SK-N-SH (cell line): ENCODE data around the gene MST1. TPM values are rescaled to one million over a fixed set of nuclear protein-coding genes. Genes with fewer than 3 reads are reported as not detected.

Source experiments
- CTCF ChIA-PET: fragments of 300-600, 350-600 bp; formaldehyde crosslinking; extraction: SDS; loops from one replicate; lab custom pipeline; 2021; lab: Yijun Ruan, JAX
- POLR2A ChIA-PET: fragments of 350-600 bp; sonication (Branson Sonifier 250); formaldehyde crosslinking; extraction: SDS; loops from one replicate; lab custom pipeline; 2020; ENCODE audit warnings: antibody characterized with exemption, inconsistent platforms; lab: Yijun Ruan, JAX
- DNase-seq: peaks from one replicate; pipeline ENCODE4 v3.0.0; 2012
- H2AFZ ChIP-seq: fragments of 200-600 bp; sonication (generic); 2 replicates; pipeline ENCODE4 v1.8.1; 2016; ENCODE audit warnings: antibody characterized with exemption, mild to moderate bottlenecking, low read depth
- H3F3A ChIP-seq: fragments of 200-600 bp; sonication (generic); replicated peaks from 2 replicates; pipeline ENCODE3; 2016; ENCODE audit warnings: antibody characterized with exemption, mild to moderate bottlenecking; ENCODE audit not compliant: insufficient read depth
- H3K27ac ChIP-seq, 2 experiments: fragments of 200-500 bp in 1 of 2; fragments of 200-600 bp in 1 of 2; sonication (Bioruptor generic) in 1 of 2; sonication (generic), shearing (Covaris generic) in 1 of 2; 2 replicates each; pipeline versions ENCODE4 v1.5.1 to v1.6.1; 2014 to 2016; ENCODE audit warnings: low read depth in 2 of 2, inconsistent platforms in 1 of 2, low read length in 1 of 2, mild to moderate bottlenecking in 1 of 2, mixed read lengths in 1 of 2
- H3K27me3 ChIP-seq: fragments of 200-600 bp; sonication (generic), shearing (Covaris generic); 2 replicates; pipeline ENCODE4 v1.6.1; 2016; ENCODE audit warnings: mixed run types; ENCODE audit not compliant: insufficient read depth
- H3K36me3 ChIP-seq, 2 experiments: fragments of 200-500 bp in 1 of 2; fragments of 200-600 bp in 1 of 2; sonication (Bioruptor generic) in 1 of 2; sonication (generic) in 1 of 2; replicated peaks in 1 of 2; 2 replicates each; pipeline versions ENCODE3 to v1.5.1; 2014 to 2016; ENCODE audit warnings: low read length in 1 of 2, mild to moderate bottlenecking in 1 of 2; ENCODE audit not compliant: insufficient read depth in 2 of 2, control insufficient read depth in 1 of 2
- H3K4me1 ChIP-seq, 2 experiments: fragments of 200-500 bp in 1 of 2; fragments of 200-600 bp in 1 of 2; sonication (Bioruptor generic) in 1 of 2; sonication (generic), shearing (Covaris generic) in 1 of 2; 2 replicates each; pipeline versions ENCODE4 v1.5.1 to v1.6.1; 2014 to 2016; ENCODE audit warnings: low read depth in 1 of 2, low read length in 1 of 2, mixed run types in 1 of 2; ENCODE audit not compliant: insufficient read depth in 2 of 2, control insufficient read depth in 1 of 2
- H3K4me2 ChIP-seq: fragments of 200-600 bp; sonication (generic), shearing (Covaris generic); 2 replicates; pipeline ENCODE4 v1.6.1; 2017; ENCODE audit warnings: mixed run types
- H3K4me3 ChIP-seq, 2 experiments: fragments of 200-500 bp in 1 of 2; fragments of 200-600 bp in 1 of 2; sonication (Bioruptor generic) in 1 of 2; sonication (generic), shearing (Covaris generic) in 1 of 2; 2 replicates each; pipeline versions ENCODE4 v1.5.1 to v1.8.1; 2014 to 2016; ENCODE audit warnings: low read depth in 2 of 2, inconsistent platforms in 1 of 2, low read length in 1 of 2, mild to moderate bottlenecking in 1 of 2, mixed read lengths in 1 of 2, moderate library complexity in 1 of 2
- H3K79me2 ChIP-seq: fragments of 200-600 bp; sonication (generic); 2 replicates; pipeline ENCODE4 v1.8.1; 2017; ENCODE audit warnings: mild to moderate bottlenecking; ENCODE audit not compliant: insufficient read depth
- H3K9ac ChIP-seq: fragments of 200-600 bp; sonication (generic); 2 replicates; pipeline ENCODE4 v1.6.1; 2017; ENCODE audit warnings: mixed run types
- H3K9me2 ChIP-seq: fragments of 200-600 bp; sonication (generic); 2 replicates; pipeline ENCODE4 v1.6.1; 2017; ENCODE audit warnings: mixed run types
- H3K9me3 ChIP-seq: fragments of 200-600 bp; sonication (generic); 2 replicates; pipeline ENCODE4 v1.6.1; 2017; ENCODE audit warnings: mixed run types, mild to moderate bottlenecking, moderate library complexity
- H4K20me1 ChIP-seq: fragments of 200-600 bp; sonication (generic); 2 replicates; pipeline ENCODE4 v1.6.1; 2017; ENCODE audit warnings: mild to moderate bottlenecking, mixed run types; ENCODE audit not compliant: insufficient read depth
- CHD2 ChIP-seq: fragments of 150-350 bp; IDR thresholded peaks from 2 replicates; pipeline ENCODE4 v1.6.1; 2018; ENCODE audit warnings: low read length; ENCODE audit not compliant: partially characterized antibody
- EP300 ChIP-seq, 2 experiments: IDR thresholded peaks; 2 replicates each; pipeline versions ENCODE4 v1.4.0 to v1.6.1; 2012; ENCODE audit warnings: borderline replicate concordance in 1 of 2, low read depth in 1 of 2, low read length in 1 of 2
- GATA2 ChIP-seq: sonication (generic); formaldehyde crosslinking; IDR thresholded peaks from 2 replicates; pipeline ENCODE4 v1.5.0; 2020; ENCODE audit warnings: mild to moderate bottlenecking, missing genetic modification reagents
- JUND ChIP-seq: IDR thresholded peaks from 2 replicates; pipeline ENCODE4 v1.4.0; 2012
- MAX ChIP-seq: IDR thresholded peaks from 2 replicates; pipeline ENCODE4 v1.4.0; 2012; ENCODE audit warnings: low read depth
- MXI1 ChIP-seq: IDR thresholded peaks from 2 replicates; pipeline ENCODE4 v1.6.1; 2012; ENCODE audit warnings: mild to moderate bottlenecking, low read depth, low read length, improper control_type of control experiment
- SIN3A ChIP-seq: IDR thresholded peaks from 2 replicates; pipeline ENCODE4 v1.6.1; 2012; ENCODE audit warnings: low read depth, mild to moderate bottlenecking, low read length, moderate library complexity, borderline replicate concordance
- SMC3 ChIP-seq: IDR thresholded peaks from 2 replicates; pipeline ENCODE4 v1.6.1; 2012; ENCODE audit warnings: low read depth, low read length, improper control_type of control experiment
- TAF1 ChIP-seq: IDR thresholded peaks from 2 replicates; pipeline ENCODE4 v1.6.1; 2012; ENCODE audit warnings: low read depth, mild to moderate bottlenecking, low read length, moderate library complexity, borderline replicate concordance
- USF2 ChIP-seq: fragments of 150-350 bp; IDR thresholded peaks from 2 replicates; pipeline ENCODE4 v1.6.1; 2017; ENCODE audit warnings: antibody characterized with exemption, low read length, low read depth, borderline replicate concordance
- YY1 ChIP-seq: IDR thresholded peaks from 2 replicates; pipeline ENCODE4 v1.4.0; 2012; ENCODE audit warnings: low read depth, mild to moderate bottlenecking
- ZBTB33 ChIP-seq: IDR thresholded peaks from 2 replicates; pipeline ENCODE4 v1.4.0; 2012; ENCODE audit warnings: low read depth, borderline replicate concordance
- WGBS: methylation state at CpG from one replicate; pipeline ENCODE4 v1.1.6; 2017; ENCODE audit warnings: low lambda C conversion rate; 5-methylcytosine and 5-hydroxymethylcytosine counted together
- polyA plus RNA-seq, 3 experiments: library from polyadenylated mRNA; depleted of rRNA; stranded (reverse); fragments of >200 nt; gene quantifications; 2 replicates each; pipeline ENCODE4 v1.2.3, GENCODE V29; 2012
- TF ChIP-seq, protein P1 (sequence below): fragments of 200-600 bp; sonication (generic); IDR thresholded peaks from 2 replicates; pipeline ENCODE4 v1.6.1; 2017; ENCODE audit warnings: antibody characterized with exemption, mild to moderate bottlenecking, moderate library complexity
- TF ChIP-seq, protein P2 (sequence below): IDR thresholded peaks from 2 replicates; pipeline ENCODE4 v1.4.0; 2012; ENCODE audit warnings: low read depth, borderline replicate concordance

The MST1 gene
- polyA plus RNA-seq, 1 of the 3 experiments (the other 2 are of a cell fraction) = 35.1 TPM

- no peaks in the 10 kb centered on the region for H3K27me3 ChIP-seq
- H3K4me3 ChIP-seq = no peak overlapping the region
- peaks cover 9% of the 10 kb centered on the region for H3F3A ChIP-seq
- H3K9me3 ChIP-seq = no peaks in the 10 kb centered on the region
- no peaks in the 10 kb centered on the region for H4K20me1 ChIP-seq
- ChIA-PET POLR2A (no interaction called here), CTCF (interaction anchor here (0.7 to 2.7 kb wide), 5 partner anchors 15 to 186 kb away, joined by 3 to 12 read pairs (median 3); no protein-coding TSS in a partner anchor)
- no peak for DNase-seq
- H3K9ac ChIP-seq = no peak overlapping the region
- peaks cover 8 to 20% of the 10 kb centered on the region in 2 experiments; a peak in 2 of 4 replicates for H3K4me1 ChIP-seq
- peaks cover 15% of the 10 kb centered on the region for H3K79me2 ChIP-seq
- no peak overlapping the region for H3K4me2 ChIP-seq
- H2AFZ ChIP-seq = no peak overlapping the region
- WGBS = 94% methylated on average over 11 of the region's 11 CpGs
- H3K27ac ChIP-seq = no peak overlapping the region
- TF ChIP-seq, protein P1, sequence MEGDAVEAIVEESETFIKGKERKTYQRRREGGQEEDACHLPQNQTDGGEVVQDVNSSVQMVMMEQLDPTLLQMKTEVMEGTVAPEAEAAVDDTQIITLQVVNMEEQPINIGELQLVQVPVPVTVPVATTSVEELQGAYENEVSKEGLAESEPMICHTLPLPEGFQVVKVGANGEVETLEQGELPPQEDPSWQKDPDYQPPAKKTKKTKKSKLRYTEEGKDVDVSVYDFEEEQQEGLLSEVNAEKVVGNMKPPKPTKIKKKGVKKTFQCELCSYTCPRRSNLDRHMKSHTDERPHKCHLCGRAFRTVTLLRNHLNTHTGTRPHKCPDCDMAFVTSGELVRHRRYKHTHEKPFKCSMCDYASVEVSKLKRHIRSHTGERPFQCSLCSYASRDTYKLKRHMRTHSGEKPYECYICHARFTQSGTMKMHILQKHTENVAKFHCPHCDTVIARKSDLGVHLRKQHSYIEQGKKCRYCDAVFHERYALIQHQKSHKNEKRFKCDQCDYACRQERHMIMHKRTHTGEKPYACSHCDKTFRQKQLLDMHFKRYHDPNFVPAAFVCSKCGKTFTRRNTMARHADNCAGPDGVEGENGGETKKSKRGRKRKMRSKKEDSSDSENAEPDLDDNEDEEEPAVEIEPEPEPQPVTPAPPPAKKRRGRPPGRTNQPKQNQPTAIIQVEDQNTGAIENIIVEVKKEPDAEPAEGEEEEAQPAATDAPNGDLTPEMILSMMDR = no peak
- no peak for TF ChIP-seq JUND
- TF ChIP-seq MAX = no peak
- TF ChIP-seq MXI1 = no peak
- no peak for TF ChIP-seq USF2
- no peak for TF ChIP-seq YY1
- TF ChIP-seq SMC3 = no peak
- TF ChIP-seq EP300 (IDR thresholded peaks at IDR 0.05; ENCODE audit: borderline replicate concordance in 1 of 2, low read depth in 1 of 2, low read length in 1 of 2) = no peak
- TF ChIP-seq TAF1 = no peak
- no peak for TF ChIP-seq SIN3A
- TF ChIP-seq ZBTB33 = no peak
- no peak for TF ChIP-seq GATA2 (CRISPR knock-in tag)
- TF ChIP-seq, protein P2, sequence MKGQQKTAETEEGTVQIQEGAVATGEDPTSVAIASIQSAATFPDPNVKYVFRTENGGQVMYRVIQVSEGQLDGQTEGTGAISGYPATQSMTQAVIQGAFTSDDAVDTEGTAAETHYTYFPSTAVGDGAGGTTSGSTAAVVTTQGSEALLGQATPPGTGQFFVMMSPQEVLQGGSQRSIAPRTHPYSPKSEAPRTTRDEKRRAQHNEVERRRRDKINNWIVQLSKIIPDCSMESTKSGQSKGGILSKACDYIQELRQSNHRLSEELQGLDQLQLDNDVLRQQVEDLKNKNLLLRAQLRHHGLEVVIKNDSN = no peak
- TF ChIP-seq CHD2 = no peak
- no peaks in the 10 kb centered on the region for H3K9me2 ChIP-seq
- H3K36me3 ChIP-seq = peaks cover 11 to 46% of the 10 kb centered on the region in 2 experiments
Observed at GRCh38 chr3:49725906-49726681, 36.8 kb upstream of the MST1 start.
